Measurements from ENCODE around the gene NOXA1. TPM values are rescaled to one million over a fixed set of nuclear protein-coding genes. Genes with fewer than 3 reads are reported as not detected.
A peak's percentile ranks its signal among the peaks of the same experiment; 100 is the strongest.

The NOXA1 gene
- total and polyA plus RNA-seq, 2 of the 8 experiments (the other 6 are each of a cell fraction or from before 2014, with no cell fraction given), result 0.34 to 0.91 TPM

GRCh38 chr9:137482094-137482781 is 59.0 kb downstream of the NOXA1 start:
- Histone ChIP-seq H4K91ac (replicated peaks; ENCODE audit: insufficient read length, low read length) (no peak overlapping the region), H3K4ac (replicated peaks; ENCODE audit: insufficient read length, low read depth, low read length) (peak overlapping the region; percentile 22), H3K4me1 (replicated peaks in 1 of 4; ENCODE audit: control insufficient read depth in 3 of 4, insufficient read depth in 4 of 4, low read length in 3 of 4) (no peaks in the 10 kb centered on the region; a peak in 2 of 7 replicates), H3K4me2 (ENCODE audit: insufficient read depth in 1 of 2, low read depth in 2 of 2, low read length in 2 of 2) (no peak overlapping the region), H4K8ac (ENCODE audit: extremely low read depth, insufficient read depth, low read length) (no peak overlapping the region), H3K79me1 (ENCODE audit: low read depth, low read length) (no peaks in the 10 kb centered on the region), H3K18ac (ENCODE audit: extremely low read depth, low read length) (no peak overlapping the region), H2AFZ (ENCODE audit: low read length) (no peak overlapping the region), H3K14ac (ENCODE audit: insufficient read length) (no peak overlapping the region), H3K56ac (replicated peaks; ENCODE audit: insufficient read length, low read depth, low read length) (no peak overlapping the region), H3K4me3 (ENCODE audit: extremely low read depth in 1 of 4, insufficient read depth in 2 of 4, low read depth in 3 of 4, low read length in 4 of 4) (no peak overlapping the region), H3K23ac (ENCODE audit: insufficient read length) (no peak overlapping the region), H3K27ac (ENCODE audit: low read depth, low read length) (no peak overlapping the region), H3K79me2 (ENCODE audit: control insufficient read depth in 1 of 2, insufficient read depth in 2 of 2, low read length in 2 of 2) (no peaks in the 10 kb centered on the region), H2BK5ac (ENCODE audit: low read depth, low read length) (no peak overlapping the region), H3K9ac (replicated peaks in 1 of 4; ENCODE audit: extremely low read depth in 1 of 4, low read depth in 3 of 4, low read length in 3 of 4) (no peak overlapping the region), H3K23me2 (ENCODE audit: low read depth, low read length) (no peaks in the 10 kb centered on the region), H2AK5ac (ENCODE audit: low read depth, low read length) (no peak overlapping the region), H4K20me1 (replicated peaks in 1 of 2; ENCODE audit: control insufficient read depth in 1 of 2, insufficient read depth in 2 of 2, low read length in 2 of 2) (no peaks in the 10 kb centered on the region), H4K5ac (ENCODE audit: insufficient read length, low read depth, low read length) (no peak overlapping the region), H3K9me3 (ENCODE audit: insufficient read depth in 2 of 2, low read depth in 1 of 2, low read length in 1 of 2) (no peaks in the 10 kb centered on the region), H2BK15ac (ENCODE audit: low read length) (no peak overlapping the region), H2BK120ac (replicated peaks; ENCODE audit: low read depth, low read length) (no peak overlapping the region), H2BK20ac (ENCODE audit: low read length) (no peak overlapping the region), H3K36me3 (ENCODE audit: control insufficient read depth in 2 of 4, insufficient read depth in 4 of 4, low read length in 3 of 4) (no peaks in the 10 kb centered on the region), H3K27me3 (replicated peaks in 1 of 4; ENCODE audit: control insufficient read depth in 3 of 4, extremely low read depth in 1 of 4, insufficient read depth in 3 of 4, low read length in 3 of 4) (no peaks in the 10 kb centered on the region), H2BK12ac (ENCODE audit: low read depth, low read length) (no peak overlapping the region)
- DNase-seq (ENCODE audit: low read depth in 1 of 2, low spot score in 2 of 2), result no peak
- FAIRE-seq, result no peak
- ChIA-PET CTCF (ENCODE audit: partially characterized antibody) (interaction anchor here (0.6 to 1.3 kb wide), 4 partner anchors 13 to 59 kb away, joined by 3 to 4 read pairs (median 4); partner anchors contain the start of genes EXD3 and NOXA1), POLR2A (ENCODE audit: partially characterized antibody) (interaction anchor here (1.4 kb wide), 1 partner anchor 12 kb away, joined by 3 read pairs; no protein-coding TSS in a partner anchor)
- 91% methylated on average over 26 of the region's 26 CpGs; no CpG with 5 or more reads in 1 of the 2 experiments for WGBS, 2 experiments (ENCODE audit: extremely low coverage in 1 of 2, insufficient coverage in 1 of 2, insufficient read length in 1 of 2, insufficient replicate concordance in 2 of 2, low coverage in 1 of 2, low lambda C conversion rate in 2 of 2, missing lambda C conversion rate in 1 of 2)
- no peak for TF ChIP-seq POLR2AphosphoS5 (IDR thresholded peaks at IDR 0.05; ENCODE audit: low read depth, low read length)
- no peak for TF ChIP-seq CEBPB (IDR thresholded peaks at IDR 0.05; ENCODE audit: low read depth, low read length)
- no peak for TF ChIP-seq KDM5A (IDR thresholded peaks at IDR 0.05; ENCODE audit: low read length)
- TF ChIP-seq NANOG (IDR thresholded peaks at IDR 0.05; ENCODE audit: insufficient read depth, low read depth, low read length, poor library complexity, severe bottlenecking), result no peak
- TF ChIP-seq USF2 (IDR thresholded peaks at IDR 0.05; ENCODE audit: low read length), result no peak
- TF ChIP-seq TEAD4 (IDR thresholded peaks at IDR 0.05; ENCODE audit: low read depth, low read length), result no peak
- TF ChIP-seq ASH2L (IDR thresholded peaks at IDR 0.05; ENCODE audit: low read length), result no peak
- TF ChIP-seq RBBP5 (IDR thresholded peaks at IDR 0.05; ENCODE audit: borderline replicate concordance, low read depth, low read length), result no peak
- no peak for TF ChIP-seq SP2 (IDR thresholded peaks at IDR 0.05; ENCODE audit: low read length)
- TF ChIP-seq NRF1 (IDR thresholded peaks at IDR 0.05; ENCODE audit: low read depth, low read length), result no peak
- no peak for TF ChIP-seq EZH2 (IDR thresholded peaks at IDR 0.05; ENCODE audit: low read depth, low read length, severe bottlenecking)
- TF ChIP-seq TAF7 (optimal IDR thresholded peaks at IDR 0.05; ENCODE audit: borderline replicate concordance, low read depth, low read length), result no peak
